K562 (cell line): Measurements from ENCODE around the gene TEAD3. TPM values are rescaled to one million over a fixed set of nuclear protein-coding genes. Genes with fewer than 3 reads are reported as not detected.

Experiments
- ASH1L ChIP-seq: fragments of 450-650 bp; IDR thresholded peaks from 2 replicates; pipeline ENCODE4 v1.6.1; 2018; ENCODE audit warnings: borderline replicate concordance, mild to moderate bottlenecking, low read depth; ENCODE audit not compliant: partially characterized antibody
- BCLAF1 ChIP-seq, 2 experiments: fragments of 450-650 bp in 1 of 2; IDR thresholded peaks; 2 replicates each; pipeline ENCODE4 v1.6.1; 2011 to 2017; ENCODE audit warnings: low read depth in 2 of 2, antibody characterized with exemption in 1 of 2, borderline replicate concordance in 1 of 2, low read length in 1 of 2, mild to moderate bottlenecking in 1 of 2, mixed read lengths in 1 of 2; ENCODE audit not compliant: control insufficient read depth in 1 of 2
- E2F6 ChIP-seq, 2 experiments: IDR thresholded peaks; 2 replicates each; pipeline ENCODE4 v1.6.1; 2011; ENCODE audit warnings: borderline replicate concordance in 1 of 2, control low read depth in 1 of 2, low read depth in 1 of 2, low read length in 1 of 2, mild to moderate bottlenecking in 1 of 2, mixed read lengths in 1 of 2, moderate library complexity in 1 of 2; ENCODE audit not compliant: insufficient read depth in 1 of 2, insufficient read length in 1 of 2, poor library complexity in 1 of 2, severe bottlenecking in 1 of 2; ENCODE audit errors: extremely low read depth in 1 of 2
- EP300 ChIP-seq: IDR thresholded peaks from 2 replicates; pipeline ENCODE4 v1.6.1; 2012; ENCODE audit warnings: low read length, improper control_type of control experiment
- ESRRB ChIP-seq: fragments of 250-450 bp; sonication (Bioruptor Pico); IDR thresholded peaks from 2 replicates; pipeline ENCODE4 v1.5.0; 2020; ENCODE audit warnings: mild to moderate bottlenecking, moderate library complexity, borderline replicate concordance
- EZH2 ChIP-seq: IDR thresholded peaks from 2 replicates; pipeline ENCODE4 v1.6.1; 2012; ENCODE audit warnings: low read depth, mild to moderate bottlenecking, inconsistent platforms, low read length, borderline replicate concordance
- GTF2B ChIP-seq: IDR thresholded peaks from 2 replicates; pipeline ENCODE4 v1.6.1; 2011; ENCODE audit not compliant: insufficient read length; ENCODE audit errors: extremely low read depth
- HLTF ChIP-seq: fragments of 450-650 bp; IDR thresholded peaks from 2 replicates; pipeline ENCODE4 v1.6.1; 2016
- HMG20A ChIP-seq: fragments of 450-650 bp; formaldehyde crosslinking; conservative IDR thresholded peaks from 2 replicates; pipeline ENCODE4 v1.4.0; 2020; ENCODE audit warnings: mild to moderate bottlenecking, mixed read lengths
- MECOM ChIP-seq: fragments of 250-450 bp; sonication (Bioruptor Pico); IDR thresholded peaks from 2 replicates; pipeline ENCODE4 v1.8.0; 2022; ENCODE audit warnings: inconsistent platforms
- MYBL2 ChIP-seq, 2 experiments: fragments of 450-650 bp in 1 of 2; sonication (generic) in 1 of 2; formaldehyde crosslinking in 1 of 2; IDR thresholded peaks; 2 replicates each; pipeline versions ENCODE4 v1.6.1 to v1.8.1; 2017 to 2022; ENCODE audit warnings: borderline replicate concordance in 1 of 2, inconsistent platforms in 1 of 2, low read depth in 1 of 2, mild to moderate bottlenecking in 1 of 2, missing genetic modification reagents in 1 of 2, moderate library complexity in 1 of 2
- NR0B1 ChIP-seq: fragments of 450-650 bp; IDR thresholded peaks from one replicate; pipeline ENCODE4 v1.6.1; 2018; ENCODE audit warnings: mild to moderate bottlenecking, moderate library complexity; ENCODE audit not compliant: partially characterized antibody
- SRF ChIP-seq, 2 experiments: fragments of 250-450, 450-650 bp in 1 of 2; sonication (Bioruptor Pico) in 1 of 2; sonication (generic) in 1 of 2; formaldehyde crosslinking; IDR thresholded peaks; 2 replicates each; pipeline versions ENCODE4 v1.5.0 to v1.5.1; 2020 to 2022; ENCODE audit warnings: mild to moderate bottlenecking in 1 of 2, missing genetic modification reagents in 1 of 2
- ZBTB43 ChIP-seq: sonication (generic); formaldehyde crosslinking; IDR thresholded peaks from 2 replicates; pipeline ENCODE4 v1.8.0; 2023; ENCODE audit warnings: mild to moderate bottlenecking, missing genetic modification reagents
- polyA plus RNA-seq, 8 experiments: library from polyadenylated mRNA; depleted of rRNA in 4 of 8; stranded (reverse) in 5 of 8; unstranded in 3 of 8; fragments of >200 nt; fragmentation: Nextera tagmentation in 2 of 8; fragmentation: Illumina TruSeq in 1 of 8; extraction: Ambion mirVana in 2 of 8; extraction: Trizol in 1 of 8; gene quantifications; 2 replicates each; pipeline versions ENCODE4 v1.2.1 to v1.2.3, GENCODE V29; 2011 to 2014; ENCODE audit warnings: inconsistent platforms in 1 of 8, missing spikeins in 1 of 8
- total RNA-seq, 7 experiments: library from RNA; depleted of rRNA in 6 of 7; stranded (reverse); fragments of >200 nt in 6 of 7; fragmentation: Illumina TruSeq in 2 of 7; extraction: Trizol in 2 of 7; gene quantifications; 2 replicates each; pipeline versions ENCODE4 v1.2.1 to v1.2.3, GENCODE V29; 2011 to 2021; ENCODE audit warnings: low replicate concordance in 1 of 7

The TEAD3 gene
- total and polyA plus RNA-seq, 9 of the 15 experiments (the other 6 are each of a cell fraction or from before 2014, with no cell fraction given), result 0.63 to 13.2 (median 3.3) TPM

GRCh38 chr6:35496036-35496840 lies 641 bp downstream of the TEAD3 start (continued):
- TF ChIP-seq BCLAF1 (IDR thresholded peaks at IDR 0.05; ENCODE audit: borderline replicate concordance in 1 of 2, control insufficient read depth in 1 of 2, low read depth in 2 of 2, low read length in 1 of 2), result no peak
- no peak for TF ChIP-seq EZH2
- TF ChIP-seq GTF2B, result no peak
- no peak for TF ChIP-seq EP300
- TF ChIP-seq HMG20A (CRISPR knock-in tag), result no peak
- TF ChIP-seq MYBL2 (IDR thresholded peaks at IDR 0.05; ENCODE audit: low read depth), result no peak
- TF ChIP-seq MYBL2 (CRISPR knock-in tag; IDR thresholded peaks at IDR 0.05; ENCODE audit: borderline replicate concordance), result no peak
- no peak for TF ChIP-seq HLTF
- no peak for TF ChIP-seq ASH1L
- TF ChIP-seq ZBTB43 (CRISPR knock-in tag), result no peak
- no peak for TF ChIP-seq MECOM (CRISPR knock-in tag)
- TF ChIP-seq E2F6 (IDR thresholded peaks at IDR 0.05; ENCODE audit: borderline replicate concordance in 1 of 2, extremely low read depth in 1 of 2, insufficient read depth in 1 of 2, insufficient read length in 1 of 2, low read depth in 1 of 2, low read length in 1 of 2, poor library complexity in 1 of 2, severe bottlenecking in 1 of 2), result peak in 1 of 2 experiments; percentile 70
- no peak for TF ChIP-seq NR0B1
- TF ChIP-seq SRF (CRISPR knock-in tag; IDR thresholded peaks at IDR 0.05), result no peak
- TF ChIP-seq ESRRB (CRISPR knock-in tag), result no peak
